ENCODE results near the gene RUNDC3A.

The RUNDC3A gene

GRCh38 chr17:44284024-44284400 is 24.4 kb upstream of the RUNDC3A start:
- no peak for DNase-seq

GRCh38 chr17:44287651-44288050 is 20.8 kb upstream of the RUNDC3A start:
- DNase-seq, result no peak

GRCh38 chr17:44293509-44294226 is 14.7 kb upstream of the RUNDC3A start:
- DNase-seq, result no peak

- no peak for DNase-seq
Measured at GRCh38 chr17:44297975-44298374, 10.4 kb upstream of the RUNDC3A start.

- DNase-seq, result no peak
Measured at GRCh38 chr17:44304651-44305050, 3.8 kb upstream of the RUNDC3A start.

- DNase-seq, result no peak
Measured at GRCh38 chr17:44307387-44308186, 814 bp upstream of the RUNDC3A start.

- DNase-seq, result no peak
Measured at GRCh38 chr17:44308865-44309264, 464 bp downstream of the RUNDC3A start.

GRCh38 chr17:44309472-44309871 is 1.1 kb downstream of the RUNDC3A start:
- no peak for DNase-seq

- DNase-seq, result no peak
Measured at GRCh38 chr17:44310188-44310587, 1.8 kb downstream of the RUNDC3A start.

GRCh38 chr17:44310609-44311376 is 2.4 kb downstream of the RUNDC3A start:
- DNase-seq, result no peak

GRCh38 chr17:44311562-44312181 is 3.3 kb downstream of the RUNDC3A start:
- DNase-seq, result no peak

- no peak for DNase-seq
Measured at GRCh38 chr17:44312396-44313104, 4.1 kb downstream of the RUNDC3A start.

GRCh38 chr17:44314031-44314430 is 5.6 kb downstream of the RUNDC3A start:
- DNase-seq, result no peak

- no peak for DNase-seq
Measured at GRCh38 chr17:44314524-44314868, 6.1 kb downstream of the RUNDC3A start.

GRCh38 chr17:44314869-44315661 is 6.7 kb downstream of the RUNDC3A start:
- peak; percentile 25 for DNase-seq

- no peak for DNase-seq
Measured at GRCh38 chr17:44315760-44316731, 7.6 kb downstream of the RUNDC3A start.

GRCh38 chr17:44317545-44317944 is 9.1 kb downstream of the RUNDC3A start:
- no peak for DNase-seq

- DNase-seq, result no peak
Measured at GRCh38 chr17:44318077-44318892, 9.9 kb downstream of the RUNDC3A start.

GRCh38 chr17:44320066-44320465 is 11.7 kb downstream of the RUNDC3A start:
- no peak for DNase-seq

Data from activated CD4-positive, alpha-beta T cell treated with anti-CD3 and anti-CD28 coated beads, Interleukin-2, amount 50 U/mL, for 1 hour (primary cell).